HG03520 (cell line): ENCODE data around the gene MGAT1.
"Not testable (repeated sequence)": the region's sequence is repeated elsewhere in the genome, so short reads cannot be mapped to it uniquely, and the experiment has no call there.

Experiments
- ATAC-seq: cut with Tn5 transposase; IDR thresholded peaks from one replicate; pipeline ENCODE4 v1.9.1; 2021; ENCODE audit warnings: mild to moderate bottlenecking, moderate library complexity; ENCODE audit not compliant: unreplicated experiment

MGAT1 gene

DNA sequence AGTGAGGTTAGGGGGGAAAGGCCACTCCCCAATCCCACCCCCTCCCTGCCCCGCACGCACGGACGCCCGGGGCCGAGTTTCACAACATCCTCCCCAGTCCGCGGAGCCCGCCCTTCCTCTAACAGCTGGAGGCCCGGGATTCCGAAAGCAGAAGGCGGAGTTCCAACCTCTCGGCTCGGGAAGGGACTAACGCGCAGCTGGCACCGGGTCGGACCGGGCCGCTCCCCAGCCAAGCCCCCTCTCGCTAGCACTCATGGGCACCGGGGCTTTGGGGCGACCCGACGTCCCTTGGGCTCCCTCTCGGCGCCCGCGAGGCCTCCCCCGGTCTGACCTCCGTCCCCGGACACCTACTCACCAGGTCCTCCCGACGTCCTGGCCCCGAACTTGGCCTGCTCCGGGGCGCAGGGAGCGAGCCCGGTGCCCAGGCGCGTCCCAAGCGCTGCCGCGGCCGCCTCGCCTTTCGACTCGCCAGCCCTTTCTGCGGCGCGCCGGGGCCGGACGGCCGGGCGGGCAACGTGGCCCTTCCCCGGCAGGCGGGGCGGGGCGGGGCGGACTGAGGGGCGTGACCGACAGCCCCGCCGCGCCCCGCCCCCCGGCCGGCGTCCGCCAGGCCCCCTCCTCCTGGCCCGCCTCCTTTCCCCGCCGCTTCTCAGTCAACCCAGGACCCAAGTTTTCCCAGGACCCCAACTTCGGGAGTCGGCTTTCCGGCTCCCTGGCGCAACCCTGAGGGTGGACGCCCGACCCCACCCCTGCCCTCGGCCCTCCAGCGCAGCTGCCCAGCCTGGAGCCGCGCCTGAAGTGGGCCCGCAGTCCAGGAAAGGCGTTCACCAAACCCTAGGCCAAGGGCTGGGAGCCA is at the start of gene MGAT1:
TSS of gene MGAT1 (minus strand) at position 482 of the 856 bp plus-strand sequence. CDS start 9,835 bp downstream, outside the sequence.
- peak; percentile 30 for ATAC-seq

DNA sequence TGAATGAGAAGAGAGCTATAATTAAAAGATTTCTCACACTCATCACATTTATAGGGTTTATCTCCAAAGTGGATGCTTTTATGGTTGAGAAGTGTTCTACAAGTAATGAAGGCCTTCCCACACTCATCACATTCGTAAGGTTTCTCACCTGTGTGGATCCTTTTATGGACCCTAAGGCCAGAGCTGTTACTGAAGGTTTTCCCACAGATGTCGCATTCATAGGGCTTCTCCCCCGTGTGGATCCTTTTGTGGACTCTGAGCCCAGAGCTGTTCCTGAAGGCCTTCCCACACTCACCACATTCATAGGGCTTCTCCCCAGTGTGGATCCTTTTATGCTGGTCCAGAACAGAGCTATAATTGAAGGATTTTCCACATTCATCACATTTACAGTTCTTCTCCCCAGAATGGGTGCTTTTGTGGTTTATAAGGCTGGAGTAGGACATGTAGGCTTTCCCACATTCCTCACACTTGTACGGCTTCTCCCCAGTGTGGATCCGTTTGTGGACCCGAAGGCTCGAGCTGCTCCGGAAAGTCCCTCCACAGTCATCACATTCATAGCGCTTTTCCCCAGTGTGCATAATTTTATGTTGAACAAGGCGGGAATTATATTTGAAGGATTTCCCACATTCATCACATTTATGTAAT is 48.0 kb upstream of the MGAT1 start:
- no peak for ATAC-seq

GRCh38 chr5:180849827-180850226 is 47.2 kb upstream of the MGAT1 start:
- no peak for ATAC-seq

DNA sequence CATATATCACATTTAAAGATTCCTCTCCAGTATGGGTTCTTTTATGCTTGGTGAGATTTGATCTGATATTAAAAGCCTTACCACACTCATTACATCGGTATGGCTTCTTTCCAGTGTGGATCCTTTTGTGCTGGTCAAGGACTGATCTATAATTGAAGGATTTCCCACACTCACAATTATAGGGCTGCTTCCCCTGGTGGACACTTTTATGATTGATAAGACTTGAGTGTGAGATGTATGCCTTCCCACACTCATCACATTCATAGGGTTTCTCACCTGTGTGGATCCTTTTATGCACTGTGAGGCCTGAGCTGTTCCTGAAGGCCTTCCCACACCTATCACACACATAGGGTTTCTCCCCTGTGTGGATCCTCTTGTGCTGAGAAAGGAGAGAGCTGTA is 46.3 kb upstream of the MGAT1 start:
- ATAC-seq: no peak

DNA sequence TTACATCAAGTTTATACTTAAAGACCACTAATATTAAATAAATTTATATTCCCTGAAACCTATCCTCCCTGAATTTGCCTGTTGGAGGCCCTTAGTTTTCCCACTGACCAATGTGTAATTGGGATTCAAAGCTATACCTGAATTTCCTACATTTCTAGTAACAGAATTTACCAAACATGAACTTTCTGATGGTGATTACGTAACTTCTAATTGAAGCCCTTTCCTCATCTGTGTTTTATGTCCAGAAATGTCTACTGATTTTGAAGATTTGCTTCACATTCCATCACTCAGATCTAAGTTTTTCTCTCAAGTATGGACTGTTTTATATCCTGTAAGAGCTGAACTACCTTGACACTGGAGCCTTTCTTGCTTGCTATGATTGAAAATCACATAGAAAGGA is 45.7 kb upstream of the MGAT1 start:
- ATAC-seq: no peak

- ATAC-seq: no peak
Observed at GRCh38 chr5:180847026-180847425, 44.4 kb upstream of the MGAT1 start.

- no peak for ATAC-seq
Observed at GRCh38 chr5:180844858-180845257, 42.3 kb upstream of the MGAT1 start.

- ATAC-seq: no peak
Observed at GRCh38 chr5:180844432-180844831, 41.8 kb upstream of the MGAT1 start.

DNA sequence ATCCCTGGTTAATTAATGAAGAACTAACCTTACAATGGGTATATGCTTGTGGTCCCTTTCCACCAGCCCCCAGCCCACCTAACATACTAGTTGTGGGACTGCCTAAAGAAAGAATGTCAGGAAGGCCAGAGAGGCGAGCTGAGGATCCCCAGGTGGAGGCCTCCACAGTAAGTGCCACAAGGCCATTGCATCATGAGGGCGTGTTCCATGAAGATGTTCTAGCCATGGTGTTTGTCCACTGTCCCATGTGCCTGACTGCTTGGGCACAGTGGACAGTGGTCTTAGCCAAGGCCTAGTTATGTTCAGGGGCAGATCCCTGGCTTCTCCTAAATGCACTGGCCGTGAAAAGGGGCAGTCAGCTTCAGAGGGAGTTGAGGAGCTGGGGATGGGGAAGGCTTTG is 37.3 kb upstream of the MGAT1 start:
- ATAC-seq: no peak

DNA sequence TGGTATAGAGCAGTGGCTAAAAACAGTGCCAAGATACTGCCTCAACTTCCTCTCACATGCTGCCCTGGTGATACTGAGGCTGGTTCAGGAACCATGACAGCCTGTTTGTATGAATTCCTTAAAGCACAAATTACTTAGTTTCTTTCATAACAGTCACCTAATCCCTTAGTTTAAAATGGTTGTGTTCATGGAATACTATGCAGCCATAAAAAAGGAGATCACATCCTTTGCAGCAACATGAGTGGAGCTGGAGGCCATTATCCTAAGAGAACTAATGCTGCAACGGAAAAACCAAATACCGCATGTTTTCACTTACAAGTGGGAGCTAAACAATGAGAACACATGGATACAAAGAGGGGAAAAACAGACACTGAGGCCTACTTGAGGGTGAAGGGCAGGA is 36.6 kb upstream of the MGAT1 start:
- no peak for ATAC-seq

DNA sequence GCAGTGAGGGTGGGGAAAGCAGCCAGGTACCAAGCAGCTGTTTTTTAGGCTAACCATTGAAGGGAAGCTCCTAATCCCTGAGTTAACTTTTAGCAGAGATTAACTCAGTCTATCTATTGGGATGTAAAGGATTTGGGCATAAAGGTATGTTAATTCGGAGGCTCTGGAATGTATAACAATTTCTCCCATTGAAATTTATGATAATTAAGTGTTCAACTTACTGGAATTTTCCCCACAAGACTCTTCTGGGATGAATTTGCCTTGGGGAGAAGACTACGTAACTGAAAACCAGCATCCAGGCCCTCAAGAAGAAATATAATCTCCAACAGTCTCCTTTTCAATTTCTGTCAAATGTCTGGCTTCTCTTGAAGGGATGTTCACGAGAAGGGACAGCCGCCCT is 34.9 kb upstream of the MGAT1 start:
- ATAC-seq: no peak

- ATAC-seq: peak; percentile 49
Observed at GRCh38 chr5:180832638-180833068, 30.0 kb upstream of the MGAT1 start.

DNA sequence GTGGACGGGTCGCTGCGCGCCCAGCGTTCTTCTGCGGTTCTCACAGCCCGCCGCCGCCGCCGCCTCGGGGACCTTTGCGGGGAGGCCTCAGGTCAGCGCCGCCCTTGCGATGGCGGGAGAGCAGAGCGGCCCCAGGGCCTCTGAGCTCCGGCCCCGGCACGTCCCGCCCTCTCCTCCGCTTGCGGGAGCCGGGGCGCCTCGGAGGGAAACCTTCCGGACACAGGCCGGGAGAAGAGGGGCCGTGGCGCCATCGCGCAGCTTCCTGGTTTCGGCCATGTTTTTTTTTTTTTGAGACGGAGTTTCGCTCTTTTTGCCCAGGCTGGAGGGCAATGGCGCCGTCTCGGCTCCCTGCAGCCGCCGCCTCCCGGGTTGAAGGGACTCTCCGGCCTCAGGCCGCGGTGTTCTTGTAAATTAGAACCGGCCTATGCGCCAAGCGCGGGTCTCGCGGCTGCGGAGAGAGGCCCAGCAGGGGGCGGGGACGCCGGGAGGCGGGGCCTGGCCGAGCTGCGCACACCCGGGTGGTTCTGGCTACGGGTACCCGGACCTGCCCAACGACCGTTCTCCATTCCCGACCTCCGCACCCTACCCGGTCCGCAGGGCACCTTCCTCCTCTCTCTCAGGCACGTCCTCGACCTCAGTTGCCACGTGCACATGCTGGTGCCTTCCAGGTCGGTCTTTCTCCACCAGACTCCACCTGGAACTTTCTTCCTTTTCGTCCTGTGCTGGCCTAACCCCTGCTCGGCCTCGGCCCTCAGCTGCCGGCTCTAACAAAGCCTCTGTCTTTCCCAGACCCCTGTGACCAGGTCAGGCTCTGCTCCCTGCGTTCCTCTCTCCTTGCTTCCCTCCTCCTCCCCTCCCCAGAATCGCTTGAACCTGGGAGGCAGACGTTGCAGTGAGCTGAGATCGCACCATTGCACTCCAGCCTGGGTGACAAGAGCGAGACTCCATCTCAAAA is 28.8 kb upstream of the MGAT1 start:
- peak; percentile 65 for ATAC-seq

- peak; percentile 40 for ATAC-seq
Observed at GRCh38 chr5:180830253-180831138, 27.9 kb upstream of the MGAT1 start.

DNA sequence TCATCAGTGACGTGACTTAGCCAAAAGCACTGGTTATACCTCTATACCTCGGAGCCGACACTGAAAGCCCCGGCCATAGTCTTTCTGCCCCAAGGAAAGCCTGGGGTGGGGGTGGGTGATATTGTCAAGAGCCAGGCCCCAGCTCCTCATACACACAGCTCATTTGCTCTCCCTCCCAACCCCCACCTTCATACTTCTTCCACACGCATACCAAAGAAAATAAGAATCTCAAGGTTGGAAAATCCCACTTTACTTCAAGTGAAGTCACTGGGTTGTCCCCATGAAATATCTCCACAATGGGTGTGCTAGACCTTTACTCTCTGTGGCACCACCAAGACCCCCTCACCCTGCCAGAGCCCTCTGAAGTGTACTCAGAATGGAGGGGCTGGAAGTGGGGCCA is 27.1 kb upstream of the MGAT1 start:
- no peak for ATAC-seq

- not testable (repeated sequence) for ATAC-seq
Observed at GRCh38 chr5:180828756-180829531, 26.3 kb upstream of the MGAT1 start.

DNA sequence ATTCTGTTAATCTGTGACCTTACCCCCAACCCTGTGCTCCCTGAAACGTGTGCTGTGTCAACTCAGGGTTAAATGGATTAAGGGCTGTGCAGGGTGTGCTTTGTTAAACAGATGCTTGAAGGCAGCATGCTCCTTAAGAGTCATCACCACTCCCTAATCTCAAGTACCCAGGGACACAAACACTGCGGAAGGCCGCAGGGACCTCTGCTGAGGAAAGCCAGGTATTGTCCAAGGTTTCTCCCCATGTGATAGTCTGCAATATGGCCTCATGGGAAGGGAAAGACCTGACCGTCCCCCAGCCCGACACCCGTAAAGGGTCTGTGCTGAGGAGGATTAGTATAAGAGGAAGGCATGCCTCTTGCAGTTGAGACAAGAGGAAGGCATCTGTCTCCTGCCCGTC is 24.8 kb upstream of the MGAT1 start:
- ATAC-seq: not testable (repeated sequence)

DNA sequence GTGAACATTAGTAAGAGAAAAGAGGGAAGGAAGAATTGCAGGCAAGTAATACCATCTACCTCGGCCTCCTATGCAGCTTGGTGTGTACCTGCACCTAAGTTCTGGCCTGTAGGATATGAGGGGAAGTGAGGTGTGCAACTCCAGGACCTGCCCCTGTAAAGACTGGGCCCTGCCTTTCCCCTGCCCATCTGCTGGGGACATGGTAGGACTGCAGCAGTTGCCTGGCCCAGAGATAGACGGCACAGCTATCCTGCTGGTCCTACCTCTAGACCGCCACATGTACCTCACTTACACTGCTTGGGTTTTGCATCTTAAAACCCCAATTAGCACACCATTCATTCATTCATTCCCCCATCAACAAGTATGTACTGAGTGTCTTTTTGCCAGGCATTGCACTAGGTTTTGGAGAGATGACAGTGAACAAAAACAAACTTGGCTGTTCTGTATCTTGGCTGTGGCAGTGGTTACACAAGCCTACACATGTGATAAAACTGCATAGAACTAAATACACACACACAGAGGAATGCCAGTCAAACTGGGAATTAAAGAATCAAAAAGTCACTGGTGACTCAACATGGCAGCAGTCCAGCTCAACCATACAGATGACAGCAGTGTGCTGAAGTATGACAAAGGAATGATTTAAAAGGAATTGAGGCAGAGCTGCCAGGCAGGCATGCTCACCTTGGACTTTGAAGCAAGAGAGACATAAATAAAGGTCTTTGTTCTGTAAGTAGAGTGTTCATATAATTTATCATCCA is 23.3 kb upstream of the MGAT1 start:
- no peak for ATAC-seq
